Pancreas (tissue), 10 donors: ENCODE measurements around the gene VEGFC. TPM values are rescaled to one million over a fixed set of nuclear protein-coding genes. Genes with fewer than 3 reads are reported as not detected.

Experiments used
- ATAC-seq, 4 donors: fragments of 200-7000 bp; cut with Tn5 transposase; one replicate each; pipeline versions ENCODE4 v1.8.0 to v1.9.1; 2020; ENCODE audit warnings: mild to moderate bottlenecking in 4 of 4, moderate library complexity in 4 of 4
- DNase-seq, 6 donors: peaks; one replicate each; pipeline ENCODE4 v3.0.0-alpha.2; 2020
- FAIRE-seq: peaks from 2 replicates; lab custom pipeline; 2012; peaks lifted over from hg19 to GRCh38; lab: Jason Lieb, UNC
- H3K27ac ChIP-seq, 4 donors: fragments of 200-600 bp; sonication (generic); 1 replicate in 3 of 4; 2 replicates in 1 of 4; pipeline versions ENCODE4 v1.5.0 to v1.8.0; 2020
- H3K27me3 ChIP-seq, 4 donors: fragments of 200-600 bp; one replicate each; pipeline ENCODE4 v1.8.0; 2021
- H3K36me3 ChIP-seq, 3 donors: fragments of 200-600 bp; sonication (generic) in 1 of 3; one replicate each; pipeline versions ENCODE4 v1.5.0 to v1.8.0; 2020 to 2021
- H3K4me1 ChIP-seq, 3 donors: fragments of 200-600 bp; one replicate each; pipeline ENCODE4 v1.8.0; 2021
- H3K4me3 ChIP-seq, 4 donors: fragments of 200-600 bp; sonication (generic) in 2 of 4; one replicate each; pipeline versions ENCODE4 v1.5.0 to v1.8.0; 2020 to 2021
- H3K9me3 ChIP-seq, 4 donors: fragments of 200-600 bp; one replicate each; pipeline ENCODE4 v1.8.0; 2021
- CTCF ChIP-seq, 4 donors: fragments of 200-600 bp; sonication (generic) in 3 of 4; IDR thresholded peaks; one replicate each; pipeline versions ENCODE4 v1.5.0 to v1.8.0; 2021; ENCODE audit warnings: antibody characterized with exemption in 4 of 4
- WGBS, 2 donors: extraction: QIAGEN DNeasy Blood & Tissue Kit; methylation state at CpG; one replicate each; pipeline ENCODE4 v1.1.7; 2013; 5-methylcytosine and 5-hydroxymethylcytosine counted together
- intact Hi-C, 3 donors: fragments of 100-400 bp; cut with DNase I; formaldehyde crosslinking; loops; one replicate each; pipeline versions ENCODE4 v1.11.1 to v1.14.2; 2022
- polyA plus RNA-seq, 2 donors: library from polyadenylated mRNA; stranded (reverse); fragments of 200-250 nt; gene quantifications; one replicate each; pipeline ENCODE4 v1.2.3, GENCODE V29; 2013
- total RNA-seq, 6 donors: library from RNA; stranded (reverse); fragmentation: NEBNext Ultra II Directional in 4 of 6; extraction: Animal tissue kit (Norgen Biotek cat#: 25700) in 4 of 6; gene quantifications; one replicate each; pipeline versions ENCODE4 v1.2.1 to v1.2.4, GENCODE V29; 2021 to 2023
- donor health status: healthy with polysubstance abuse.
- donor health status: DM: no; HTN: no; CAD: no; lungs with moderate emphysema.
- donor health status: DM: no; HTN: no; CAD: no.
- donor health status: control.
- donor health status: control.
- donor health status: Bipolar disorder and iron deficiency.
- donor health status: DM: yes; HTN: yes; CAD: no.
- donor health status: DM: no; HTN: no; CAD: no.
- donor health status: DM: no; HTN: no; CAD: no.
- donor health status: DM: yes; HTN: yes; CAD: no.

Gene VEGFC
- 1 to 10 TPM in 2 of 6 donors, under 1 TPM in 4; 0.67 to 2.1 (median 0.98) TPM for total RNA-seq
- polyA plus RNA-seq, result 1 to 10 TPM; 1.2 to 3.3 TPM

- H3K4me1 ChIP-seq, result no peaks in the 10 kb centered on the region
- WGBS, 2 donors, result 0 to 1% methylated on average over 25 to 91 of the region's 91 CpGs
- TF ChIP-seq CTCF (IDR thresholded peaks at IDR 0.05), result no peak
- DNase-seq (peak; percentile 13 to 75 (median 33)), FAIRE-seq (no peak), ATAC-seq (peak; percentile 71 to 90 (median 86))
- peak within 1 kb of the TSS; percentile 38 to 69 (median 42) for H3K4me3 ChIP-seq
- no peaks in the 10 kb centered on the region for H3K36me3 ChIP-seq
- H3K9me3 ChIP-seq, result no peaks in the 10 kb centered on the region
- intact Hi-C loops, result no loop called here
- peaks cover 0 to 12% (median 3%) of the 10 kb centered on the region in 4 donors for H3K27me3 ChIP-seq
- peak within 1 kb of the TSS in 1 of 4 donors; percentile 9 for H3K27ac ChIP-seq
Measured at GRCh38 chr4:176792326-176793059, at the start of gene VEGFC. TSS of gene VEGFC (minus strand) at chr4:176792922. CDS start at chr4:176792311, 611 bp downstream.

DNA sequence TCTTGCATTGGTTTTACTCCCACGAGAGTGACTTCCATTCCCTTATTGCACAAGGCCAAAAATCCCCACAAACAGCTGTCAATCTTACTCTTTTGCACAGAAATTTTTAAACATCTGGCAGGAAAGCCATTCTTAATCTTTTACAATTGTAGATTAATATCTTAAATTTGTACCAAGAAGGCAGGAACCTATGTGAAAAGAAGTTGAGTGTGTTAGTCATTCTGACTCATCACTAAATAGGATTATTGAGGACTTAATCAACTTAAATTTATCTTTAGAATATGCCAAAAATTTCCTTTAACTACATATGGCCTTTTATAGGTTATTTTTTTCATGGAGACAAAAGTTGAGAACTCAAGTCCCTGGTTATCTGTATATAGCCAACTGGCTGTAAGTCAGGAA lies 49.0 kb upstream of the VEGFC start:
- TF ChIP-seq CTCF (IDR thresholded peaks at IDR 0.05), result no peak
- H3K36me3 ChIP-seq, result no peaks in the 10 kb centered on the region
- DNase-seq (no peak), FAIRE-seq (no peak), ATAC-seq (no peak)
- H3K27me3 ChIP-seq, result no peaks in the 10 kb centered on the region
- H3K27ac ChIP-seq, result no peak overlapping the region
- 55 to 84% methylated on average over 1 of the region's 1 CpG for WGBS, 2 donors
- H3K9me3 ChIP-seq, result no peaks in the 10 kb centered on the region
- H3K4me1 ChIP-seq, result no peaks in the 10 kb centered on the region
- intact Hi-C loops, result no loop called here
- H3K4me3 ChIP-seq, result no peak overlapping the region

- FAIRE-seq (no peak), DNase-seq (no peak), ATAC-seq (no peak)
- no peaks in the 10 kb centered on the region for H3K4me1 ChIP-seq
- no peak overlapping the region for H3K4me3 ChIP-seq
- H3K27me3 ChIP-seq, result no peaks in the 10 kb centered on the region
- TF ChIP-seq CTCF (IDR thresholded peaks at IDR 0.05), result no peak
- WGBS, 2 donors, result 32 to 65% methylated on average over 4 of the region's 4 CpGs
- no peaks in the 10 kb centered on the region for H3K36me3 ChIP-seq
- H3K27ac ChIP-seq, result no peak overlapping the region
- H3K9me3 ChIP-seq, result no peaks in the 10 kb centered on the region
- intact Hi-C loops, result no loop called here
Measured at GRCh38 chr4:176840166-176840565, 47.4 kb upstream of the VEGFC start.

DNA sequence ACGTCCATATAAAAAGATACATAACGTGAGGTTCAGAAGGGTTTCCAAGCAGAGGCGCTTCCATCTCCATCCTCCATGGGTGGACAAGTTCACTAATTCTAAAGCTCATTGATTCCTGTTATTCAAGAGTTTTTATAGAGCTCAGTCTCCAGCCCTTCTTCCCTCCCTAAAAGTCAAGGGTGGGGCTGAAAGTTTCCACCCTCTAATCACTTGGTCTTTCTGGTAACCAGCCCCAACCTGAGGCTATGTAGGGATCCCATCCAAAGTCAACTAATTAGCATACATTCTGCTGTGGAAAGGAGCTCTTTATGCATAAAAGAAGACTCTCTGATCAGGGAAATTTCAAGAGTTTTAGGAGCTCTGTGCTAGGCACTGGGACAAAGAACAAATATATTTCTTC lies 46.9 kb upstream of the VEGFC start:
- H3K4me1 ChIP-seq, result no peaks in the 10 kb centered on the region
- ATAC-seq (no peak), FAIRE-seq (no peak), DNase-seq (no peak)
- no peaks in the 10 kb centered on the region for H3K27me3 ChIP-seq
- 61 to 68% methylated on average over 3 of the region's 3 CpGs for WGBS, 2 donors
- intact Hi-C loops, result no loop called here
- no peak overlapping the region for H3K27ac ChIP-seq
- no peaks in the 10 kb centered on the region for H3K9me3 ChIP-seq
- no peaks in the 10 kb centered on the region for H3K36me3 ChIP-seq
- no peak overlapping the region for H3K4me3 ChIP-seq
- no peak for TF ChIP-seq CTCF (IDR thresholded peaks at IDR 0.05)
